A549 treated with RU486 at 1 μM for 4 hours (cell line): ENCODE data around the gene FOXF1. TPM values are rescaled to one million over a fixed set of nuclear protein-coding genes. Genes with fewer than 3 reads are reported as not detected.

Experiments used
- total RNA-seq: library from RNA; stranded (reverse); fragments of 200-300 nt; extraction: Qiagen RNA extraction; gene quantifications from 5 replicates; pipeline ENCODE4 v1.2.3, GENCODE V29; 2022; ENCODE audit warnings: low read depth

Gene FOXF1
- 0.03 to 0.05 TPM in 2 of 5 replicates, not detected in the others for total RNA-seq

DNA sequence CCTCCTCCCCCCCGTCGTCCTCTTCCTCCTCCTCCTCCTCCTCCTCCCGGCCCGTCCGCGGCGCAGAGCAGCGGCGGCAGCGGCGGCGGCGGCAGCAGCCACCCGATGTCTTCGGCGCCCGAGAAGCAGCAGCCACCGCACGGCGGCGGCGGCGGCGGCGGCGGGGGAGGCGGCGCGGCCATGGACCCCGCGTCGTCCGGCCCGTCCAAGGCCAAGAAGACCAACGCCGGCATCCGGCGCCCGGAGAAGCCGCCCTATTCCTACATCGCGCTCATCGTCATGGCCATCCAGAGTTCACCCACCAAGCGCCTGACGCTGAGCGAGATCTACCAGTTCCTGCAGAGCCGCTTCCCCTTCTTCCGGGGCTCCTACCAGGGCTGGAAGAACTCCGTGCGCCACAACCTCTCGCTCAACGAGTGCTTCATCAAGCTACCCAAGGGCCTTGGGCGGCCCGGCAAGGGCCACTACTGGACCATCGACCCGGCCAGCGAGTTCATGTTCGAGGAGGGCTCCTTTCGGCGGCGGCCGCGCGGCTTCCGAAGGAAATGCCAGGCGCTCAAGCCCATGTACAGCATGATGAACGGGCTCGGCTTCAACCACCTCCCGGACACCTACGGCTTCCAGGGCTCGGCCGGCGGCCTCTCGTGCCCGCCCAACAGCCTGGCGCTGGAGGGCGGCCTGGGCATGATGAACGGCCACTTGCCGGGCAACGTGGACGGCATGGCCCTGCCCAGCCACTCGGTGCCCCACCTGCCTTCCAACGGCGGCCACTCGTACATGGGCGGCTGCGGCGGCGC, at the start of gene FOXF1:
Gene FOXF1, plus strand, starts transcription at position 63 of the 797 bp plus-strand sequence. Its CDS starts 43 bp downstream, at position 106.

DNA sequence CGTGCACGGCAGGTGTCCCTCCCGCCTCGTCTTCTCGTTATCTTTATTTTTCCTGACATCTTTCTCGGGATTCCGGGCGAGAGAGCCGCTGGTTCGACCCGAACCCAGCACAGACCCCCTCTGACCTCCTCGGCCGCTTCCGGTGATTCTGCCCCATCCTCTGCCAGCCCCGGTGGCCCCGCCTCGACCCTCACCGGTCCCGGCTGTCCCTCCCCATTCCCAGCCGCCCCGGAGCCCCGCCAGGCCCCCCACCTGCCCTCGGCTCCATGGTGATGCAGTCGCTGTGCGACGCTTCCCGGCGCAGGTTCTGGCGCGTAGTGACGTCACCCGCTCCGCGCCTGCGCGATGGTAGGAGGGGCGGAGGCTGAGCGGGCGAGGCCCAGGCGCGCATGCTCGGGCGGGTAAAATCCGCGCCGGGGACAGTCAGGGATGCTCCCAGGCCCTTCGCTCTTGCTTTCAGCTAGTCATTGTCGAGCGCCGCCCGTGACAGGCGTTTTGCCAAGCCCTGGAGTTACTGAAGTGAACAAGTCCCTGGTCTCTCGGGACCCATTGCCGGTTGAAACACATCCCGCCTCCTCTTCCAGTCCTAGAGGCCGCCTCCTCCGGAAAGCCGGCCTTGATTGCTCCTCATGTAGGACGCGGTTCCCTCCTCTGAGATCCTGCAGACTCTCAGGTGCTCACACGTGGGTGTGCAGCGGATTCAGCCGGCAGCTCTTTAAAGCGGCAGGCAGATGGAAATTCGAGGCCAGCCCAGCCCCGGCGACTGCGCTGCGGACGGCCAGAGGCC, 44.8 kb downstream of the FOXF1 start, which contains the start of gene MTHFSD:
Gene MTHFSD, minus strand, starts transcription at position 319 of the 787 bp plus-strand sequence. Its CDS starts 51 bp downstream, at position 268.

Other genes starting within 250 kb of the FOXF1 start
- gene MTHFSD, start 44.7 kb downstream of the FOXF1 start, total RNA-seq: 10.3 to 10.6 TPM (median 10.5 TPM) in 5 replicates
- gene FOXC2, start 56.3 kb downstream of the FOXF1 start, total RNA-seq: 2.1 to 3.4 TPM (median 2.9 TPM) in 5 replicates
- gene FOXL1, start 68.0 kb downstream of the FOXF1 start, total RNA-seq: 0.88 to 1.7 TPM (median 1.1 TPM) in 5 replicates